HG03460 (cell line): ENCODE results near the gene ATP2A1.
"Not testable (repeated sequence)": the region's sequence is repeated elsewhere in the genome, so short reads cannot be mapped to it uniquely, and the experiment has no call there.

Experiments used
- ATAC-seq: cut with Tn5 transposase; IDR thresholded peaks from one replicate; pipeline ENCODE4 v1.9.1; 2021; ENCODE audit not compliant: unreplicated experiment

Gene ATP2A1

DNA sequence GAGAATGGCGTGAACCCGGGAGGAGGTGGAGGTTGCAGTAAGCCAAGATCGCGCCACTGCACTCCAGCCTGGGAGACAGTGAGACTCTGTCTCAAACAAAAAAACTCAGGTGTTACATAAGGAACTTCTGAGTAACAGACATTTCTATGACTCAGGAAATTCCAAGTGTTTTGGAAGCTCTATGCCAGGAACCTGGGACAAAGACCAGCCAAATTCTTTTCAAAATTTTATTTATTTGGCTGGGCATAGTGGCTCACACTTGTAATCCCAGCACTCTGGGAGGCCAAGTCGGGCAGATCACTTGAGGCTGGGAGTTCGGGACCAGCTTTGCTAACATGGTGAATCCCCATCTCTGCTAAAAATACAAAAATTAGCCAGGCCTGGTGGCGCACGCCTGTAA, 19.9 kb upstream of the ATP2A1 start:
- no peak for ATAC-seq

DNA sequence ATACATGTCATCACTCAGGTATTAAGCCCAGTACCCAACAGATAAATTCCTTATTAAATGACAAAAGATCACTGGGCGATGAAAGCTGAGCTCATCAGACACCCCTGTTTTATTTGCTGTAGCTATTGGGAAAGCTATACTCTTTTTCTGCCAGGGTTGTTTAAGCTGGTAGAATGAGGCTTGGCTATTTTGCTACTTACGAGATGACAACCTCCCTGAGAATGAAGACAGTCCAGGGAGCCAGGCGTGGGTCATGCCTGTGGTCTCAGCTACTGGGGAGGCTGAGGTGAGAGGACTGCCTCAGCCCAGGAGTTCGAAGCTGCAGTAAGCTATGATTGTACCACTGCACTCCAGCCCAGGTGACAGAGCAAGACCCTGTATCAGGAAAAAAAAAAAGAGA, 19.0 kb upstream of the ATP2A1 start:
- ATAC-seq = no peak

DNA sequence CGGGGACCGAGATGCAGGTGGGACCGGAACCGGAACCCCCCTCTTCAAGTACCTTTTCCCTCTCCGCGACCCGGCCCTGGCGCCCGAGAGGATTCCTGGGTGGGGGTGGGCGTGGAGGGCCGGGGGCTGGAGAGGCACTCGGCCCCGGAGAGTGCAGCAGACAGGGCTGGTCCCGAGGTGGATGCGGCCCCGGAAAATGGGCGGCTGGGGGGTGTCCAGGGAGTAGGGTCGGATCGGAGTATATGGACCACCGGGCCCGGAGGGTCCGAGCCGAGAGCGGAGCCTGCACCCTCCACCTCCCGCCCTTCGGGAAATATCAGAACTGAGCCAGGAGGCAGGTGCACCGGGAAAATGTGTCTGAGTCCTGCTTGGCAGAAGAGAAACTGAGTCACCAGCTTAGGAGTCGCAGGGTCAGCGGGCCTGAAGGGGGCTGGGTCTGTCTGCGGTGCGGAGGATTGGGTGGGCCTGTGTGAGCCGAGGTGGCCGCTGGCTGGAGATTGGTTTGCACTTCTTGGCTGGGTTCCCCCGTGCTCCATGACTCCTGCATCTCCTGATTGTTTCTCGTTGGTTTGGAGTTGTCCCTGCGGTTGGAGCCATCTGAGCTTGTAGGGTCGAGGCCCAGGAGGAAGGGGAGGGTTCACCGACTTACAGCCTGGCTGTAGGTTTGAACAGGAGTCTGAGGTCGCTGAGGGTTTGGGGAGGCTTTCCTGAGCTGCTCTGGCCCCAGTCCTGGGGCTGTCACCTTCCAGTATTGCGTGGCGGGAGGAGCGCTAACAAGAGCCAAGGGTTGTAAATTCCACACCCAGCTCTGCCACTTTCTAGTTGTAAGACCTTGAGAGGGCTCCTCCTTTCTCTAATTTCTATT, 14.1 kb upstream of the ATP2A1 start:
- no peak for ATAC-seq

DNA sequence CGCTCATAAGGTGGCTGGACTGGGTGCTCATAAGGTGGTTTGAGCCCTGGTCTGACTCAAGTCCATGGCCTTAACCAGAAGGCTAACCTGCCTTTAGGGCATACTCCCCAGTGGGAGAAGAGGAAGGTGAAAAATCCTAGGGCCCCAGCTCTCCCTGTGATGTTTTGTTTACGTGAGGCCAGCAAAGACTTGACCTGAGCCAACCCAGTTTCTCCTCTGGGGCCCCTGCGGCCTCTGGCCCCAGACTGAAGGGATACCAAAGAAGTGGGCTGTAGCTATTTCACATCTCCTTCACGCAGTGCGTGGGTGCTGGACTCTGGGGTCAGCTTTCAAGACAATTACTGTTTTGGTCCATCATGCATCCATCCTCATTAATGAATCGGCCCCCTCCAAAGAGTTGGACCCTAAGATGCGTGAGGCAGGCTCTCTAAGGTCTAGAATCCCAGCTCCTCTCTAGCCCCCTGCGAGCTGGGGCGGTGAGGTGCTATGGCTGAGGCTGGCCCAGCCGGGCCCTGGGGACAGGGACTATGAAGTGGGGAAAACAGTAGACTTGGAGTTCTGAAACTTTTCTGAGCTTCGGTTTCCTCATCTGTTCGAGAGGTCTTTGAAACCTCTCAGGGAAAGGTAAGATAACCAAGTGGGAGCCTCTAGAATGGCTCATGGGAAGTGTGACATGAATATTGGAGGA, 13.1 kb upstream of the ATP2A1 start:
- ATAC-seq = no peak

DNA sequence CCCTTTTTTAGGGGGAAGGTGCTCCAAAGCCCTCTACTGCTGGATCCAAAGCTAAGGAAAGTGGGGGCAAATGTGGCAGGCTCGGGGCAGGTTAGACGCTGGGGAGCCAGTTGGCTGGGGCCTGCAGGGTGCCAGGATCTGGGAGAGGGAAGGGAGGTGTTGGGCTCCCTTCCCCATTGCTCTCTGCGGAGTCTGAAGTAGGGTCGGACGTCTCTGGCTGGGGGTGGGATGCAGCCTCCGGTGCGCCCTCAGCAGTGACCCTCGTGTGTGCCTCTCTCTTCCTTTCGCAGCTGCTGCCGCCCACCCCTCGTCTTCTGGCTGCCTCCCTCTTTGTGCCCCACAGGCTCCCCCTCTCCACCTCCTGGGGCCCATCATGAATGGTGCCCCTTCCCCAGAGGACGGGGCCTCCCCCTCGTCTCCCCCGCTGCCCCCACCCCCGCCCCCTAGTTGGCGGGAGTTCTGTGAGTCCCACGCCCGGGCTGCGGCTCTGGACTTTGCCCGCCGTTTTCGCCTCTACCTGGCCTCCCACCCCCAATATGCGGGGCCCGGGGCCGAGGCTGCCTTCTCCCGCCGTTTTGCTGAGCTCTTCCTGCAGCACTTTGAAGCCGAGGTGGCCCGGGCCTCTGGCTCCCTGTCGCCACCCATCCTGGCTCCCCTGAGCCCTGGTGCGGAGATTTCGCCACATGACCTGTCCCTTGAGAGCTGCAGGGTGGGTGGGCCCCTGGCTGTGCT, 12.4 kb upstream of the ATP2A1 start:
- ATAC-seq = no peak

DNA sequence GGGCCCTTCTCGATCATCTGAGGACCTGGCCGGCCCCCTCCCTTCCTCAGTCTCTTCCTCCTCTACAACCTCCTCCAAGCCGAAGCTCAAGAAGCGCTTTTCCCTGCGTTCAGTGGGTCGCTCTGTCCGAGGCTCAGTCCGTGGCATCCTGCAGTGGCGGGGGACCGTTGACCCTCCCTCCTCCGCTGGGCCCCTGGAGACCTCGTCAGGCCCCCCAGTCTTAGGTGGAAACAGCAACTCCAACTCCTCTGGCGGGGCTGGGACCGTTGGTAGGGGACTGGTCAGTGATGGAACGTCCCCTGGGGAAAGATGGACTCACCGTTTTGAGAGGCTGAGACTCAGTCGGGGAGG, 11.9 kb upstream of the ATP2A1 start:
- no peak for ATAC-seq

DNA sequence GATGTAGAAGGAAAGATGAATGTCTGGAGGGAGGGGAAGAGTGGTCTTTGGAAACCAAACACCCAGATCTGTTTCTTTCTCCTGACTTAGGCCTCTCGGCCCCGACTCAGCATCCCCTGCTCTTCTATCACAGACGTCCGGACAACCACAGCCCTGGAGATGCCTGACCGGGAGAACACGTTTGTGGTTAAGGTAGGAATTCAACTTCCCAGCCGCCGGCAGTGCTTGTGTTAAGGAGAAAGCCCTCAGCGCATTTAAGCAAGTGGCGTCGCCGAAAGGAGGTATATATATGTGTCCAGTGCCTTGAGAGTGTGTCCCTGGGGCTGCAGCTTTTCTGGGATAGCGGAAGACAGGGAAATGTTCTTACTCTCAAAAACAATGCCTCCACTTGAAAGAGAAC, 11.0 kb upstream of the ATP2A1 start:
- ATAC-seq = no peak

GRCh38 chr16:28867646-28868045, 10.6 kb upstream of the ATP2A1 start:
- not testable (repeated sequence) for ATAC-seq

DNA sequence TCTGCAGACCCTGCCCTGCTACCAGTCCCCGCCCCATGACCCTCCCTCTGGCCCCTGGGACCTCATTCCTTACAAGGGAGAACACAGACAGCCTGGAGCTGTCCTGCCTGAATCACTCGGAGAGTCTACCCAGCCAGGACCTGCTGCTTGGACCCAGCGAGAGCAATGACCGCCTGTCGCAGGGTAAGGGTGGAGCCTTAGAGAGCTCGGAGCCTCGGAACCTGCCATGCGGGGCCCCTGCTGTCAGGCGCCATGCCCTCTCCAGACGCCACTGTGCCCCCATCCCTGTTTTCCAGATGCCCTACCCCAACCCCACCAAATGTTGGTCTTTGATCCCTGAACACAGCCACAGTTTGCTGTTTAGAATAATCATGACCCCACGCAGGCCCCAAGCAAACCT, 9.1 kb upstream of the ATP2A1 start:
- ATAC-seq = no peak

DNA sequence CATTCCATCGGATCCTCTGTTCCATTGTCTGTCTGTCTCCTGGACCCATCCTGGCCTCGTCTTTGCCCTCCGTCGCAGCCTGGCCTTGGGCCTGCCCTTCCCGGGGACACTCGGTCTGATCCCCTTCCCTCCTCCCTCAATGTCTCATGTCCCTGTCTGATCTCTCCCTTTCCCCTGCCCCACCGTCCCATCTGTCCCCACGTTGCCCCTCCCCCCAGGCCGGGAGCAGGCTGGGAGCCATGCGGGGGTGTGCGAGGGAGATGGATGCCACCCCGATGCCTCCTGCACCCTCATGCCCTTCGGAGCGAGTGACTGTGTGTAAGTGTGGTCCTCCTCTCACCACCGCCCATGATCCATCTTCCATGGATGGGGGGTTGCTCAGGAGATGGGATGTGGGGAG, 5.3 kb upstream of the ATP2A1 start:
- ATAC-seq = no peak

DNA sequence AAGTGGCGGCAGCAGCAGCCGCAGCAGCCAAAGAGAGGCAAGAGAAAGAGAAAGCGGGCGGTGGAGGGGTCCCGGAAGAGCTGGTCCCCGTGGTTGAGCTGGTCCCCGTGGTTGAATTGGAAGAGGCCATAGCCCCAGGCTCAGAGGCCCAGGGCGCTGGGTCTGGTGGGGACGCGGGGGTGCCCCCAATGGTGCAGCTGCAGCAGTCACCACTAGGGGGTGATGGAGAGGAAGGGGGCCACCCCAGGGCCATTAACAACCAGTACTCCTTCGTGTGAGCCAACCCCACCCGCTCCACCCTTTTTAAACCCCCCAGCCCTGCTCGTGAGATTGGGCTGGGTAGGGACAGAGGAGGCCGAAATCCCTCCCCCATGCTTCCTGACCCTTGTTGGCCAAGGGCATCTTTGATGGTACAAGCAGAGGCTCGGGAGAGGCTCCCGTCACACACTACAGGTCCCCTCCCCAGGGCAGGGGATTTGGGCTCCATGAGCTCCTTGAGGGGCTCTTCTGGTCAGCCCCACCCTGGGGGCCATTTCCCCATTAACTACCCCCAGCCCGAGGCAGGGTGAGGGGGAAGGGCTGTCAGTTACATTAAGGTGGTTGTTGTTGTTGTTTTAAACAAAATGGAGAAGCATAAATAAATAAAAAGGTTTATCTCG, 4.6 kb upstream of the ATP2A1 start:
- no peak for ATAC-seq

GRCh38 chr16:28874406-28874805, 3.9 kb upstream of the ATP2A1 start:
- no peak for ATAC-seq

DNA sequence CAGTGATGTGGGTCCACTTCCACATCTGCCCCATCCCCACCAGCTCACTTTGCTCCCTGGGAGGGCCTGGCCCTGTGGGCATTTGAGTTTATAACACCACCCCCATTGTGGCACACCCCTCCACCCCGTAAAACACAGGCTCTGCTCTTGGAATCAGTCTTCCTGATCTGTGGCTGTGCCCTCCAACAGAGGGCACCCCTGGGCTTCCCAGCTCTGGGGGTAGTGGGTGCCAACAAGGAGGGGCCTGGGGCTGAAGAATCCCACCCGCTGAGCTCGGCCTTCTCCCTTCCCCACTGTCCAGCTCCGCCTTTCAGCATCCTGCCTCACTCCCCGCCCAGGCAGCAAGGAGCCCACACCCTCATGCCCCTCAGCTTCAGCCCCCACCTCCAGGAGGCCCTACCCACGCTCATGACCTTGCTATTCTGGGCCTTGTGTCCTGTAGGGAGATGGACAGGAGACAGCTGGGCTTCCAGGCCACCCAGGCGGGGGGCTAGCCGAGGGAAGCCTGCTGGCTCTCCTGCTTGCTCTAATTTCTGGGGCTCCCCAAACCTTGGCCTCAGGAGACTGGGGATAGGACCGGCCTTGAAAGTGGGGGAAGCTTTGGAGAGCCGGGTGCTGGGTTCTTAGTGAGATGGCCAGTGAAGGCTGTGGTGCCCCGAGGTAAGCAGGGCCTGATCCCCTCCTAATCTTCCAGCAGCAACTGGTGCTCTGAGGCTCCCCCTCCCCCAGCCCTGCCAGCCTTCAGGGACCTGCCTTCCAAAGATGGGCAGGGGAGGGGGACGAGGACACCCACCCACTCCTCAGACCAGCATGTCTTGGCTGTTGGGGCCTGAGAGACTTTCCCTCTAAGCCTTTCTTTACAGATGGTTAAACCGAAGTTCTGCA, 2.9 kb upstream of the ATP2A1 start:
- no peak for ATAC-seq

DNA sequence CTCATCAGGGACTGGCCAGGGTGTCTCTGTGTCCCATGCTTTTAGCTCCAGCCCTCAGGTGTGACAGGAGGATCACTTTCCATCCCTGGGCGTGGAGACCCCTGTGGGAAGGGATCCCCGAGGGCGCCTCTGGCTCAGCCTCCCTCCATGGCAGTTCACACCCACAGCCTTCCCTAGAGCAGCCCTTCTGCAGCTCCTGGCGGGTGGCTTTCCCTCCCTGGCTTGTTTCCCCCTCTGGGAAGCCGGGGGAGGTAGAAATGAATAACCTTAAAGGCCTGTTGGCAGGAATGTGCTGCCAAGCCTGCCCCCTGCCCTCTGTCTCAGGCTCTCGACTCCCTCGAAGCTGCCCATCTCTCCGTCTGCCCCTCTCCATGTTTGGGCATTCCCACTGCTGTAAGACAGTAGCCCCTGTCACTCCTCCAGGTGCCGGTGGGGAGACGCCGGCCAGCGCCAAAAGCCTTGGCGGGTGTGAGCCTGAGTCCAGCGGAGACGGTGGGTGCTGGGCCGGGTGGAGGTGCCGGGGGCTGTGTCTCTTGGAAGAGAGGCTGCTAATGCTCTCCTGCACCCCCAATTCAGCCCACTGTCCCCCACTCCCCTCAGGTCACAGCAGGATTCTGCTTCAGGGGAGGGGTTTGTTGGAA, 2.1 kb upstream of the ATP2A1 start:
- ATAC-seq = no peak

DNA sequence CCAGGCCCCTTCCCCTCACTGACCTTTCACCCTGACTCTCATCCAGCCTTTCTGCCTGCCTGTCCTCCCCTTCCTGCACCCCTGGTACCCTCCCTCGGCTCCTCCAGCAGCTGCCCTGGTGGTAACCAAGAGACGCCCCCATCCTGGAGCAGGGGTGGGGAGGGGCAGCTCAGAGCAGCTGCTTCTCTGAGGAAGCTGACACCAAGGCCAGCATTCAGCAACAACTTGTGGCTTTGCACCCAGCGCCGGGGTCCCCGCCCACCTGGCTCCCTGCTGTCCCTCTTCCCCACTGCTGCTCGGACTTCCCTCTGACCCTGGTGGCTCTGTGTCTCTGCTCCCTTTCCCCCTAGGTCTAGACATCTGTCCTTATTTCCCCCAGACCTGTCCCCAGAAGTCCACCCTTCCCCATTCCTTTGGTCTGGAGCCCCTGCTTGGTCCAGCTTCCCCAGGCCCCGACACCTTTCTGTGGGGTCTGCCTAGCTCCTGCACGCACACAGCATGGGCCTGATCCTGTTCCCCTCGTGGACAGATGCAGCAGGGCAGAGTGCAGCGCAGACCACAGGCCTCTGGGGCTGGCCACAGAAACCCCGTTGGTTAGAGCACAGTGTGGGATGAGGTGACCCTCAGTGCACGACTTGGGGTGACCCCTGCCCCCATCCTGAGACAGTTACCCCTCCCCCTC, 1.2 kb upstream of the ATP2A1 start:
- no peak for ATAC-seq

- no peak for ATAC-seq
Measured at GRCh38 chr16:28877655-28878000, 660 bp upstream of the ATP2A1 start.

DNA sequence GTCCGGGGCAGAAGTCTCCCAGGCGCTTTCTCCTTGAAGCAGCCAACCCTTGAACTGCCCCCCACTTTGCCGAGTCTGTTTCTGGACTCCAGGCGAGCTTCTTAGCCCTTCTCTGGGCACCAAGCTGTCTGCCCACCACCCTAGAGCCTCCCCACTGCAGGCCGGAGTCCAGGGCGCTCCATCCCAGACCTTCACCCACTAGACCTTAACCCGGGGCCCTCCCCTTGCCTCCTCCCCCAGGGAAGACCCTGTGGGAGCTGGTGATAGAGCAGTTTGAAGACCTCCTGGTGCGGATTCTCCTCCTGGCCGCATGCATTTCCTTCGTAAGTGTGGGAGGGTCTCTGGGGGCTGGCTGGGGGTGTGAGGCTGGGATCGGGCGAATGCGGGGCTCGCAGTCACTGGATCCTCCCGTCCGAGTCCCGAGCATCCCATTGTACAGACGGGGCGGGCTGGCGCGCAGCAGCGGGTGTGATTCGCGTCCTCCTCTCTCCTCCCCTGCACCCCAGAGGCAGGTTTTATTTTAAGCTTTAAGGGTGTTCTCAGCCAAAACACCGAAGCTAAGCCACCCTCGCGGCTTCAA, 1.1 kb downstream of the ATP2A1 start:
- ATAC-seq = peak; percentile 31

GRCh38 chr16:28879841-28880588, 1.7 kb downstream of the ATP2A1 start:
- ATAC-seq = peak; percentile 92

- no peak for ATAC-seq
Measured at GRCh38 chr16:28880589-28880915, 2.3 kb downstream of the ATP2A1 start.
